HG02943 (cell line): ENCODE results near the gene PDCD4.
A peak's percentile ranks its signal among the peaks of the same experiment; 100 is the strongest.
"Not testable (repeated sequence)": the region's sequence is repeated elsewhere in the genome, so short reads cannot be mapped to it uniquely, and the experiment has no call there.

Source experiments
- ATAC-seq: cut with Tn5 transposase; IDR thresholded peaks from one replicate; pipeline ENCODE4 v1.9.1; 2021; ENCODE audit warnings: mild to moderate bottlenecking, low read depth, moderate library complexity; ENCODE audit not compliant: unreplicated experiment

PDCD4 gene

DNA sequence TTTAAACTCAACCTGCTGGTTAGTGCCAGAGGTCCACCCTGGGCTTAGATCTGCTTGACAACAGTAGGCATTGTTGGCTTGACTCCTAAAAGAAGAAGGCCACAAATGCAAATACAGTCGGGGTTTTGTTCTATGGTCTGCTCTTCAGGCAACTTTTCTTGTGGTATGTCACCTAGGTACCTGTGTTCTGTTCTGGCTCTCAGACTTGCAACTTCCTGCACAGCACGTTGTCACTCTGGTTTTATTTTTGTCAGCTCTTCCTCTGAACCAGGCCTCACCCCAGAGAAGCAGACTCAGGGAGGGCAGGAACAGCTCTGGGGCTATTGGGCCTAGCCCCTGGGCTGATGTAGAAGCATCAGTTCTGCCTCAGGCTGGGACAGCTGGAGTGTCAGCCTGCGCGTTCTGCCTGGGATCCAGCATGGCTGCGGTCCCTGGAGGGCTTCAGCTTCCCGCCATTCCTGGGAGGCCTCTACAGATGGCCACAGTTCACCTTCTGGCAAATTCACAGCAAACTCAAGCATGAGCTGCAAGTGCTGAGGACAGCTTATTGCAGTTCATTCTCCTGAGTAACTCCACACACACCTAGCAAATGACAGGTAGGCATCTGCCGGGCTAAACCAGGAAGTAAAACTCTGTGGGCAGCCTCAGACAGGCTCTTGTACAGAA lies 11.0 kb upstream of the PDCD4 start:
- ATAC-seq, result peak; percentile 55

DNA sequence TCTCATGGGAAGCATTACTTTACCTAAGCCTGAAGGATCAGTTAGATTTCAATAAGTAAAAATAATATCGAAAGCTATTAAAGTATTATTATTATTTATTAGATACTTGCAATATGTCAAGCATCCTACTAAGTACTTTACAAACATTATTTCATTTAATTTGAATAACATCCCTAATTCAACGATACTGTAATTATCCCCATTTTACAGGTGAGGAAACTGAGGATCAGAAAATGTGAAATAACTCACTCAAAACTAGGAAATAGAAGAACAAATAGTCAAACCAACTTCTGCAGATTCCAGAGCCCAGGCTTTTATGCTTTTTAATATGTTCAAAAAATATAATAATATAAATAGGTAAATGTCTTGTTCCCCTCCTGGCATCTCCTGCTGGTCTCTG lies 10.3 kb upstream of the PDCD4 start:
- ATAC-seq, result no peak

DNA sequence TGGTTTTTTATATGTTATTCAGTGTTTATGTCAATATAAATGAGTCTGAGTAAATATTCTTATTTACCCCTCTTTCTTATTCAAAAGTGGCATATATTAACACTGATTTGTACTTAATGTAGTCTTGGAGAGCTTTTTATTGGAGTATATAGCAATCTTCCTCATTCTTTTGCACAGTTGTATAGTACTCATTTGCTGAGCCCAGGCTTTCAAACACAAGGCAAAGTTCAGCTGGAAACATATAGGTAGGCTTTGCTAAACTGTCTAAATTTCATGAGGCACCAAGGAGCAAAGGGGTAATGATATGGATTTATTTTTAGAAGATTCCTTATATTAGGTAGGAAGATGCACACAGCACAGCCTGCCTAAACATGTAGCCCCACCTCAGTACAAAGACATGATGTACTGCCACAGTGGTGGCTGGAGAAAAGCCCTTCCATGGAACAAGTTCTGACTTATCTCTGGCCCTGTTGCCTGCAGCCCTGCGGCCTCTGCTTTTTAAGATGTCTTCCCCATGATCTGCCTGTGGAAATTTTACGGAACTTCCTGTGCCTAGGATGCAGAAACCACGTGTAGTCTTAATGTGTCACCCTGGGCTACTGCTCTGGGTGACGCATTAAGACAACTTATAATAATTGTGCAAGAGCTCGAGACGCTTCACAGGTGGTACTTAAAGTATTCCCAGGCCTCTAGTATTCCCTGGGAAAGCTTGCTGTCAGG lies 9.6 kb upstream of the PDCD4 start:
- ATAC-seq, result no peak

DNA sequence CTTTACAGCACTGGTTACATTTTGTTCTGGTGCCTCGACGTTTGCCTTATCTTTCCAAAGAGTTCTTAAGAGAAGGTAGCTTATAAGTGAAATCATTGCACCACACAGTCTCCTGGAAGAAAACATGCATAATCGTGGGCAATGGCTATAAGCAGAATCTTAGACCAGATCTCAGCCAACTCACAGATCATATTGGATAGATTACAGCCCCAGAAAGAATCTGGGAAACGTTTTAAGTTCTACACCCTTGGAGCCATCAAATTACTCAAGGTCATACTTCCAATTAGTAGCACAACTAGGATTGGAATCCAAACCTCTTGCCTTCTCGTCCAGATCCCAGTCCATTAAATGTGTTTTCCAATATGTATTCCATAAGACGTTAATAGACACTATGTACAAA lies 8.8 kb upstream of the PDCD4 start:
- no peak for ATAC-seq

DNA sequence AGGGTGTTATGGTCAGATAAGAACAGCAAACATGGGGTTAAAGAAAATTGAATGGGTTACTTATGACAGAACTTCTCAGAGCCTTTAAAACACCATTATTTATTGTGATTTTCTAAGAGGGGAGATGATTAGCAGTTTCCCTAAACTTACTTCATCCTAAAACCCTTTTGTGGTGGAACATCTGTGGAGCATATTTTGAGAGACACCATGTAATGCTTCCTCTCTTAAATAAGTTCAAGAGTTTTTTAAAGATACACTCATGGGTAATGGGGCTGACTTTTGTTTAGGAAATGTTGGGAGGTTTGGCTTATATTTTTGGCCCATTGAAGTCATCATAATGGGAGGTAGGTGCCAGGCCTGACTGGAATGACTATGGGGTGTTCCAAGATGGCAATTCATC lies 8.4 kb upstream of the PDCD4 start:
- no peak for ATAC-seq

DNA sequence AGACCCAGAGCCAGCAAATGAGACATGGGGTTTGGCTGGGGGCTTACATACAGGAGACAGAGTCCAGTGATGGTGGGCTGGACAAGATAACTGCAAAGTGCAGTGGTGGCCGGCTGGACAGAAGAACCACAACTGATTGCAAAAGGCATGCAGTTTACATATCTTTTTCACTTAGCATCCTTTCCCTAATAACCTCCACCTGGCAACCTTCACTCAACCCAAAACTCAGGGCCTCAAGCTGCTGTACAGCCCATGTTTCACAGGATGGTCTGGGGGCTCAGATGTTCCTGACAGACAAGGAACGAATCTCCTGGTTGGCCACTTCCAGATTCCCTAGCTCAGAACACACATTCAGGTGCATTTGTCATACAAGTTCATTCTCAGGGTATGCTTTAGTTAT lies 7.8 kb upstream of the PDCD4 start:
- no peak for ATAC-seq

DNA sequence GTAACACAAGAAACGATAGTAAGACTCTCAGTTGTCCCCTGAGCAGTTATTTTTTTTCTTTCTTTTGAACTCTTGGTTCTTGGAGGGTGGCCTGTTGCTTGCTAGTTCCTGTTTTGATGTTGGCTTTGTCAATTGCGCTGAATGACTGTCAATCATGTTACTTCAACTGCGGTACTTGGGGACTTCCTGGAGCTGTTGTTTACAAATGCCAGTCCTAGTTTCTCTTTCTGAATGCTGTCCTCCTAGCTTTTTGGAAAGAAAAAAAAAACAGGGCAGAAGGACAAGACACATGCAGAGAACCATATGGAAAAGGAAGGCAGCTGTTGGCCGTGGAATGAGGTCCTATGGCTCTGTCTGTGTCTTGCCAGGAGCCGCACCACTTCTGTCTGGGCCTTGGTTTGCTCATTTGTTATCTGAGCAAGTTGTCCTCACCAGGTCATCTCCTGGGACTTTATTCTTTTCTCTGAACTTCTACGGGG lies 7.0 kb upstream of the PDCD4 start:
- ATAC-seq, result peak; percentile 46

DNA sequence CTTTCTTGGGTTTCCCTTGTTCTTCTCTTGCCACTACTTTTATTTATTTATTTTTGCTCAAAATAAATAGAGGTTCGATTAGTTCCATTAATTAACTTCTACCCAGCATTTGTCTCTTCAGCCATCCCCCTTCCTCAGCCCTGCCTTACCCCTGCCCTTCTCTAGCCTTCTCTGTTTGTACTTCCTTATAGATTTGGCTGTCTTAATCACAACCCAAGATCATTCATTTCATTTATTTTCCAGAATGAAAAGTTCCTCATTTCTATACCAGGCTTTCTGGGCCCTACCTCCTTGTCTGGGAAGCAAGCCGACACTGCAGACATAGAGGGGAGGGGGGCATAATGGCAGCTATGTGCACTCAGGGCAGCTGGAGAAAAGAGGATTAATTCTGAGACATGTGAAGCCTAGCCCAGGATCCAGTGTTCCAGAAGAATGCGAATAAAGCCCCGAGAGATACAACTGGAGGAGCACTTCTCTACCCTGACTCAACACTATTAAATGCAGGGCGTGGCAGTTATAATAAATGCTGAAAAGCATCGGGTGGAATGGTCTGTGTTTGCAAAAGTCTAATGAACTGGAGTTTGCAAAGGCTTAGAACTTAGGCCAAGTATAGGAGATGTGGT lies 6.4 kb upstream of the PDCD4 start:
- no peak for ATAC-seq

DNA sequence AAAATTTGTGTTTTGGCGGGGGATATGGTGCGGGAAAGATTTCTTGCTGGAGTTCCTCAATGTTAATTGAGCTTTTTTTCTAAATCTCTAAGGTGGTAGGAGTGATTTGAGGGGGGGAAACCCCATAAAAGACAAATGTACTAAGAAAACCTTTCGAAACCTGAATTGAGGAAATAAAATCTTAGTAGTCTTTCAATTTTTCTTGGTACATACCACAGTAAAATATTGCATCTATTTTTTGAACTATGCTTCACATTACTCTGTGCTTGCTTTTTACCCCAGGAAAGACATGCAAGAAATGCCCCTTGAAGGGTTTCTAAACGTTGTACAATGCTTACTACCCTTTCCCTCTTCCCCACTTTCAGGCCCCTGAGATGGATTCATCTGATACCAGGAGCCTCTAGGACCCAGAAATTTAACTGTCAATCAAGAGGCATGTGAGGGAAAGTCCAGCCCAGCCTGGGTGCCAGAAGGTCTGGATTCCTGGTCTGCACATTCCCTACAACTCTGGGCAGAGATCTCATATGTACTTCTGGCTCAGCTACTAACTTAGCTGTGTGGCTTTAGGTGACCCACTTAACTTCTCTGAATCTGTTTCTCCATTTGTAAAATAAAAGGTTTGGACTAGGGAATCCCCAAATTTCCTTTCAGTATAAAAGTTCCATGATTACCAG lies 5.8 kb upstream of the PDCD4 start:
- ATAC-seq, result no peak

DNA sequence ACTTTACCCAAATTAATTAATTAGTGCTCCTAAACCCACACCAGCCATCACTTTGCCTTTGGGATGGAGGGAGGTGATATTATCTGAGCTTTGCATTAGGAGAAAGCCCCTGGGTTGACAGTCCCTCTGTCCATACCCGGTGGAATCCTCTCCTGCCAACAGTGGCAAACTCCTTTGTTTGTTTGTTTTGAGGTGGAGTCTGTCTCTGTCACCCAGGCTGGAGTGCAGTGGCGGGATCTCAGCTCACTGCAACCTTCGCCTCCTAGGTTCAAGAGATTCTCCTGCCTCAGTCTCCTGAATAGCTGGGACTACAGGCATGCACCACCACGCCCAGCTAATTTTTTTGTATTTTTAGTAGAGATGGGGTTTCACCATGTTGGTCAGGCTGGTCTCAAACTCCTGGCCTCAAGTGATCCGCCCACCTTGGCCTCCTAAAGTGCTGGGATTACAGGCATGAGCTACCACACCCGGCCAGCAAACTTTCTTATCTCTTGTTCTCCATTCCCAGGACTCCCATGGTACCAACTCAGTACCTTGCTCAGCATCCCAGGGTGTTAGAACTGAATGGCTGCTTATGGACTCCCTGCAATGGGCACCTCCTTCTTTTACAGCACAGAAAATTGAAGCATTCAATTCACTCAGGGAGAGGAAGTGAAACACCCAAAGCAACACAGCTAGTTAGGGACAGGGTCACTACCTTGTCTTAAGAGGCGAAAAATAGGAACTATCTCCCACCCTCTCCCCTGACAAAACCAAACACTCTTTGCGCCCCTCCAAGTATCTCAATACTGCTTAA lies 4.5 kb upstream of the PDCD4 start:
- not testable (repeated sequence) for ATAC-seq

DNA sequence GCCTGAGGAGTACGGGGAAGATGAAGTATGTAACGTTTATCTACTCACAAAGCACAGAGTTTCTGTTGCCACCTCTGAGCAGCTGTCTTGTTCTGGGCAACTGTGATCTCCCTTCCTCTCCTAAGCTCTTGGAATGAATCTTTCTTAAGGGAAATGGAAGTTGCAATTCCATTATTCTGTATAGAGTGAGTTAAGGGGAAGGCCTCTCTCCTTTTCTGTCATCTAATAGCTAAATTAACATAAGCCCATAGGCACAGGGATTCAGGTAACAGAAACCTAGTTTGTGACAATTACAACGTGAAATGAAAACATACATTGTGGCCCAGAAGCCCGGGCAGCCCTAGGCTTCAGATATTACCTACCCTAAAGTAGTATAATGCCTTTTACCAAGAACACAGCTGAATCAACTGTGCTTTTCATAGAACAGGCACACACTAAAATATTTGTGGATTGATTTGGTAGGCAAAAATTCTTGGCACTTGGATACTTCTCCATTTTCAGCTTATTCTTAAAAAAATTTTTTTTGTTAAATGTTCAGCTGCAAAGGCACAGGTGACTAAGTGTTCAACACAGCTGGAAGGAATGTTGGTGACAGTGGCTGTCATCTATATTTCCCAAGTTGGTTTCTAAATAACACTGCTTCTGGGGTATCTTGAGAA lies 3.8 kb upstream of the PDCD4 start:
- no peak for ATAC-seq

DNA sequence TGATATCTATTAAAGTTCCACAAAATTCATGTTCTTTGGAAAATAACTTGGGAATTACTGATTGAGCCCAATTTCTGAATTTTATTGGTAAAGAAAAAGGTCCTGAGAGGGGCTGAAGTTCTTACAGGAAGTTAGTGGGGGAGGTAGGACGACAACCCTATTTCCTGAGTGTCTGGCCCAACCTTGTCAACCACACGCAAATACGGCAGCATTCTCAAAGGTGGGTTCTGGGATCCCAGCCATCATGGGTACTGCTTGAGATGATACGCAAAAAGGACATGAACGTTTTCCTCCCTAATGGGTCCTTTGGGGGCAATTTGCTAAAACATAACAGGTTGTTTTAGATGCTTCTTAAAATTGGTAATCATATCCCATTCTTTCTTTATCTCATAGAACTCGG lies 2.7 kb upstream of the PDCD4 start:
- no peak for ATAC-seq

DNA sequence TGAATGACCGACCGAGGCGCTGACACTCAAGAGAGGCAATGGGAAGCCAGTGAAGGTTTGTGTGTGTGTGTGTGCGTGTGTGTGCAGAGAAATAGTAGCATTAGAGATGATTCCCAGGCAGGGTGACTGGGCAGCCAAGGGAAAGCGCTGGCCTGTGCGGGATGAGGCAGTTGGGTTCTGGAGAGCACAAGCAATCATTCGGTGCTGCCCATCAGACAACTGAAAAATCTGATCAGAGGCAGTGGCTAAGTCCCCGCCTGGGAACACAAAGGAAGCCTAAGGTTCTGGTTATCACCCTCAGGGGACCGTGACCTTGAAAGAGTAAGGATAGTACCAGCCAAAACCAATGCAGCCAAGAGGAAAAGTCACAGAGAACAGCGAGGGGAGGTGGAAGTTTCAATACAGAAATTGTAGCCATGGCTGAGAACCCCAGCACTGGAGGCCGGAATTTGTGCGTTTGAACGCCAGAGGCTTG lies 868 bp upstream of the PDCD4 start:
- ATAC-seq, result no peak

DNA sequence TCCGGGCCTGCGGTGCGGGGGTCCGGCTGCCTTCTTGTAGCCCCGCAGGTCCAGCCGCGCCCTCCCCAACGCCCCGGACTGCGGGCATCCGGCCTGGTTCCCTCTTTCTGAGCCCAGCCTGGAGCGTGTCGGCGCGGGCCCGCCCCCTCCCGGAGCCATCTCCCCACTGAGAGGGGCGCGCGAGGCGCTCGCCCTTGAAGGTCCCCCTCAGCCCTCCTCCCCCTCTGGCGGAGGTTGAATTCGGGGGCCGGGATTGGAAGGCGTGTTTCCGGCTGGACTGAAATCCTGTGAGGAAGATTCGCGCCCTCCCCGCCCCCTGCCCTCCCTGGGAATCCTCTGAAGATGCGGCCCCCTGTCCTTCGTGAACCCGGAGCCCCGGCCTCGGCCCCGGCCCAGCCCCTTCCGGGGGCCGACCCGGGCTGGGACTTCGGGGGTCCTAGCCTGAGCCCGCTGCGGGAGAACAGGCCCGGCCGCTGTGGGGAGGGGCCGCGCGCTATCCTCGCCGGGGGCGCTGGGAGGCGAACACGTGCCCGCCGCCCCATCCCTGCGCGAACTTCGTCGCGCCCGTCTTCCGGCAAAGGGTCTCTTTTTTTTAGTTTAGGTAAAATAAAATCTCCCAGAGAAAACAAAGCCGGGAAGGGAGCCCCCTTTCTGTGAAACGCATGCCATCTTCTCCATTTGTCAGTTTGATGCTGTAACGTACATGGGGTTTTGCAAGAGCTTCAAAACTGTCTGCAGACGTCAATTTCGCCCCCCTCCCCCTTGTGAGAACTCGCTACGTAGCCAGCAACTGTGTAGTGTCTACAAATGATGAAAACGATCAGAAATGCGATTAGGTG lies 636 bp downstream of the PDCD4 start:
- ATAC-seq, result peak; percentile 40

DNA sequence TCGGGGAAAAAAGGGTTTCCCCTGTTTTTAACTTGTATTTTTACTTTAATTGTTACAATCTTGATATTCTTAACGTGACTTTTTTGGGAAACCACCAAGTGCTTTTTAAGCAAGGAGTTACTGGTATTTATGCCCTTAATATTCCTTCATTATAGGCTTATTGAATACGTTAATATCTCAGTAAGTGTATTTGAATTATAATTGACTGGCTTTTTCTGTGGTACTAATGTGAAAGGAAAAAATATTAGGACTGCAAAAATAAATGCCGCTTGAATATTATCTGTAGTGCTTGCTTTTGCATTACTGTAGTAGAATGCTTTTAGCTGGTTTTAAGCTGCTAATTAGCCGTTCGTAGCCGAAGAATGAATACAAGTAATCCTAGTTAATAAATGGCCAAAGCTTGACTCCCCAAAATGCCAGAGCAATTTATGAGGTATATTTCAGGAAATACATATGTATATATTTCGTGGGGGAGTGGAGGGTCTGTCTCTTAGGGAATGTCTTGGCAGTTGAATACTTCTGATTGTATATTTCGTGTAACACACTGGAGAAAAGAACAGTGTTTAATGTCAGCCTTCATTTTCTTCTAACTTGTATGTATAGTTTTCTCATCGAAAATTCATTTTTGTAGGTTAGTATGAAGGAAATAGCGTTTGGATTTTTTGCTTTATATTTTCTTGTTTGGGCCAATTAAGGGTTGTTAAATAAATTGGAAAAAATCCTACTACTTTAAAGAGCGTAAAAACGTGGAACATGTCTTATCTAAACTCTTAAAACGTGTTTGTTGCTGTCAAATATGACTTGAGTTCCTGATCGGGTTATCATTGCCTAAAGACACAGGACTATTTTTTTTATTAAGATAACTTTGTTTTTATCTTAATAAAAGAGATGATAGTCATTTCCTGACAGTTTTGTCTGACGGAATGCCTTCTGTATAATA lies 1.5 kb downstream of the PDCD4 start:
- no peak for ATAC-seq

DNA sequence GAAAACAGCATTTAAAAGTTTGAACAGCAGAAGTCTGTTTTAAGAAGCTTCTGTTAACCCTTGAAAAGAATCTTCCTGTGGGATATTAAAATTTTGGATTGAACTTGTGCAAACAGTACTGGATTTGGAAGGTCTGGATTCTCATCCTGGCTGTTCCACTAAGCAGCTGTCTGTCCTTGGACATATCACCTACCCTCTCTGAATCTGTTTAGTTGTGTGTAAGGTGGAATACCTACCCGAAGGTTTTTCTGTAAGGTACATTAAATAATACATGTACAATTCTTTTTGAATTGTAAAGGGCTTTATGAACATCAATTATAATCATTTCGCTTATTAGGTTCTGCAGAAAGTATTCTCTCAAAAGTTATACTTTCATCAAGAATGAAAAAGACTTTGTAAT lies 2.2 kb downstream of the PDCD4 start:
- ATAC-seq, result no peak

DNA sequence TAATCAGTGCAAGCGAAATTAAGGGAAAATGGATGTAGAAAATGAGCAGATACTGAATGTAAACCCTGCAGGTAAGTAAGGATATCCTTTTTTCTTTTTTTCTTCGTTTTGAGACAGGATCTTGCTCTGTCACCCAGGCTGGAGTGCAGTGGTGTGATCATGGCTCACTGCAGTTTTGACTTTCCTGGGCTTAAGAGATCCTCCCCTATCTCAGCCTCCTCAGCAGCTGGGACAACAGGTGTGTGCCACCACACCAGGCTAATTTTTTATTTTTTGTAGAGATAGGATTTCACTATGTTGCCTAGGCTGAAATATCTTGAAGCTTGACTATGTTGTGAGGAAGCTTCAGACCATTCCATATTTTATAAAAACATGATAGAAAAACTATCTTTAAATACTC lies 4.3 kb downstream of the PDCD4 start:
- no peak for ATAC-seq

DNA sequence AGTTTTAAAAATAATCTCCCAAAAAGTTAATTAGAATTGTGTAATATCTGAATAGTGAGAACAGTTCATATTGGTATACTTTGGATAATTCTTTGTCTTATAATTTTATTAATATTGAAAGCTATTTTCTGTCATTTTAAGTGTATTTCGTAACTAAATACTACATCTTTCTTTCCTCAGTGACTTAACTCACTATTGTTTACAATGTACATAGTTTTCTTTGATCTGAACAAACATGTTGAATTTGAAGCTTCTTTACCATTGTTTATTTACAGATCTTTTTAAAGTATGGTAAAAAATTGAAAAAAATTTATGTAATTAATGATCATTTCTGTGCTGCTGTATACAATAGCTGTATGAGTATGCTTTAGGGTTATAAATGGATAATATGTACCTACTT lies 5.1 kb downstream of the PDCD4 start:
- ATAC-seq, result no peak
